GM12801 (cell line): ENCODE measurements around the gene PTPRU.

Experiments used
- TF ChIP-seq, protein P1 (sequence below): IDR thresholded peaks from one replicate; pipeline ENCODE4 v1.5.1; 2011; ENCODE audit warnings: control low read depth; ENCODE audit not compliant: insufficient read length; ENCODE audit errors: extremely low read depth

The PTPRU gene

DNA sequence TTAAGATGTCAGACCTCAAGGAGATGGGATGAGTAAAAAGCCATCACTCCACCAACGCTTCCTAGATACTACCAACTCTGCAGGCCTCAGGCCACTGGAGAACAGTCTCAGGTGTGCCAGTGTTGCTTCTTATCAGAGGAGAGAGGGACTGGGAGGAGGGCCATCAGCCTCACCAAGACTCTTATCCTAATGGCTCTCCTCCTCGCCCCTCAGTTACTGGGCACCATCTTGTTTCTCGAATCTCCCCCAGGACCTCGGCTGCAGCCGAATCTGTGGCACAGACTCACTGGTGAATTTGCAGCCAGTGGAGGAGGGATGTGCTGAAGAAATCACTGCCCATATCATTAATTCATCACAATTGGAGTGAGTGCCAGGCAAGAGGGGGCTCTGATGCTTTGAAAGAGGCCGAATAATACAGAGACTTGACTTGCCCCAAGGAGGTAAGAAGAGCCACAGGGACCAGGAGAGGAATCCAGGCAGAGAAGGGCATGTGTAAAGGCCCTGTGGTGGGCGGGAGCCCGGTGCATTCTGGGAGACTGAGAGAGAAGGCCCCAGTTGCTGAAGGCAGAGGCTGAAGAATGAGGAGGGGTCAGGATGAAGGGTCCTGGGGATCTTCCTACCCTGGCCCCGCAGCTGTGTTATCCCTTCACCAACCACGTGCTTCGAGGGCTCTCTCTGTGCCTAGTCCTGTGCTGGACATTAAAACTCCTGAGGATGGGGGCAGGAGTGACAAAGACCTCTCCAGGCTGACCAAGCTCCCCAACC lies 129.8 kb downstream of the PTPRU start:
- TF ChIP-seq, protein P1, sequence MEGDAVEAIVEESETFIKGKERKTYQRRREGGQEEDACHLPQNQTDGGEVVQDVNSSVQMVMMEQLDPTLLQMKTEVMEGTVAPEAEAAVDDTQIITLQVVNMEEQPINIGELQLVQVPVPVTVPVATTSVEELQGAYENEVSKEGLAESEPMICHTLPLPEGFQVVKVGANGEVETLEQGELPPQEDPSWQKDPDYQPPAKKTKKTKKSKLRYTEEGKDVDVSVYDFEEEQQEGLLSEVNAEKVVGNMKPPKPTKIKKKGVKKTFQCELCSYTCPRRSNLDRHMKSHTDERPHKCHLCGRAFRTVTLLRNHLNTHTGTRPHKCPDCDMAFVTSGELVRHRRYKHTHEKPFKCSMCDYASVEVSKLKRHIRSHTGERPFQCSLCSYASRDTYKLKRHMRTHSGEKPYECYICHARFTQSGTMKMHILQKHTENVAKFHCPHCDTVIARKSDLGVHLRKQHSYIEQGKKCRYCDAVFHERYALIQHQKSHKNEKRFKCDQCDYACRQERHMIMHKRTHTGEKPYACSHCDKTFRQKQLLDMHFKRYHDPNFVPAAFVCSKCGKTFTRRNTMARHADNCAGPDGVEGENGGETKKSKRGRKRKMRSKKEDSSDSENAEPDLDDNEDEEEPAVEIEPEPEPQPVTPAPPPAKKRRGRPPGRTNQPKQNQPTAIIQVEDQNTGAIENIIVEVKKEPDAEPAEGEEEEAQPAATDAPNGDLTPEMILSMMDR, result no peak

DNA sequence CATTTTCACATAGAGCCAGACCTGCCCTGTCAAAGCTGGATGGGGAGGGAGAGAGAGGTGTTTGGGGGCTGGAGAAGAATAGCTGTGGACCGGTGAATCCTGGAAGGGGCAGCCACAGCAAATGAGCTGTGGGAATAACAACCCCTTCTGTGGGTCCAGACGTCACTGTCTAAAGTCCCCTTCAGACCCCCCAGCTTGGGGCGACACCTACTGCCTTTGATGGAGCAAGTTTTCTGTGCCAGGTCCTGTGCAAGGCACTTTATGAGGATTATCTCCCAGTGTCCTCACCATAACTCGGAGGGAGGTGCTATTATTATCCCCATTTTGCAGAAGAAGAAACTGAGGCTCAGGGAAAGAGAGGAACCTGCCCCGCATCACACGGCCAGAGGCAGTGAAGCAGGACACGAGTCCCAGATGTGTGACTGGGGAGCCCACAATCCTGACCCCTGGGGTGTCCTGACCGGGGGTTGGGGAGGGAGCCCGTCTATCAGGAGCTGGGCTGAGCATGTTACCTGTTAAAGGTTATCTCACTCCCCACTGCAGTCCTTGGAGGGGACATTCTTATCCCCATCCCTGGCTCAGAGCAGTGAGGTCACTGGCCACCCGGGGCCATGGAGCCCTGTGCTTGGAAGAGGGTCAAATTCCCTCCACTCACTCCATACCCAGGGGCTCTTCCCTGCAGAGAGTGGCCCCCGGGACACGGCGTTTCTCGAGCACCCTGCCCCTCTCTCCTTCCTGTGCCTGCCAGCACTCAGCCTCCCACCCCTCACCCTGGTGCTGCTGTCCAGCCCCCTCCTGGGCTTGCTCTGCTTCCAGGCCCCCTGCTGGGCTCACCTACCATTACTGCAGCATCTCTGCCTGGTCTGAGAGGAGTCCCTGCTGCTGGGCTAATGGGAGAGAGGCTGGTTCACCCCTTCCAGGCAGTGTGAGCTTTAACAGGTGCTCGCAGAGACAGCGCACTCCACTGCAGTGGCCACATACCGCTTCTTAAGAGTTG lies 132.9 kb downstream of the PTPRU start:
- TF ChIP-seq, protein P1, result no peak

DNA sequence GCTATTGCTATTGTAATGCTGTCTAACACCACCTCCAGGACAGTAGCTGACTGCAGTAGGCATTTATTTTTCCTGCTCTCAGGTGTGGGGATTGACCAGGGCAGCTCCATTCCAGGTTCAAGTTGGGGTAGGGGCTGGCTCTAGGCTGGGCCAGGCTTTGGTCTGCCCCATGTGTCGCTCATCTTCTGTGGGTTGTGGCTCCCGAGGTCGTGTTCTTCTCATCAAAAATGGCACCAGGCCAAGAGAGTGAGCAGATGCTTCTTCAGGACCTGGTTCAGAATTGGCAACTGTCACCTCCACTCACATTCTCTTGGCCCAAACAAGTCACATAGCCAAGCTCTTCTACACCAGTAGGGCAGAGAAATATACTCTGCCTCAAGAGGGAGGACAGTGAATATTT lies 133.7 kb downstream of the PTPRU start:
- TF ChIP-seq, protein P1, result no peak

DNA sequence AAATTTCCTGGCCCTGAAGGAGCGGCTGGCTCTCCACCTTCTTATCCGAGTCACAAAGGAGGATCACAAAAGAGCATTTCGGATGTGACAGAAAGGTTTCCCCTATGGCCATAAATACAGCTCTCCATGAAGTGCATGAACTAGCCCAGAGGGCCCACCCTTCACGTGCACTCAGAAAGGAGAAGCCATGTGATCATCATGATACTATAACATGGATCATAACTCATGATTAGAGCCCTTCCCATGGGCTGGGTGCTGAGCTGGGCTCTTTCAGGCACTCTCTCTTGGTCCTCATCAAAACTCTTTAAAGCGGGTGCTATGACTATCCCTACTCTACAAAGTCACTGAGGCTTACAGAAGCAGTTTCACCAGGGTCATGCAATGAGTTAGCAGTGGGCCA lies 135.0 kb downstream of the PTPRU start:
- TF ChIP-seq, protein P1, result no peak

DNA sequence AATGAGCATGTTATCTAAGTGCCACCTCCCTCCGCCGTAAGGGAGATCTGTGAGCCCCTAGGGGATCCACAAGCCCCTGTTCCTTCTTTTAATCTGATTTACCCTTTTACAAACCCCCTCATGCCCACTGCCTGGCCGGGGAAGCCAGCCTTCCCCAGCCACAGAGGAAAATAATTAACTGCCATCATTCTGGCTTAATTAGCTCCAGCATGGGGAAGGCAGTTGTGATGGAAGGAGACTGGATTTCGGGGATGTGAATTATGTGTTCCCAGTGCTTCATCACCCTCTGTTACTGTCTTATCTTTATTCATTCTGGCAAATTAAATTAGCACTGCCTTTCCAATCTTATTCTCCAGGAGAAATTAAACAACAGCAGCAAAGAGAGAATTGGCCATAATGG lies 135.8 kb downstream of the PTPRU start:
- TF ChIP-seq, protein P1, result no peak
